GM10266 (cell line): ENCODE measurements around the gene PLRG1.

Experiments
- DNase-seq: peaks from one replicate; pipeline ENCODE4 v3.0.0; 2012; ENCODE audit errors: extremely low spot score
- CTCF ChIP-seq: IDR thresholded peaks from 2 replicates; pipeline ENCODE4 v1.5.1; 2012; ENCODE audit warnings: mild to moderate bottlenecking, low read depth; ENCODE audit not compliant: control insufficient read depth, insufficient read depth; ENCODE audit errors: missing control alignments

Gene PLRG1

GRCh38 chr4:154573190-154573870, 23.1 kb upstream of the PLRG1 start:
- DNase-seq, result no peak
- TF ChIP-seq CTCF, result no peak

GRCh38 chr4:154569584-154569983, 19.4 kb upstream of the PLRG1 start:
- TF ChIP-seq CTCF, result no peak
- DNase-seq, result no peak

- no peak for TF ChIP-seq CTCF
- no peak for DNase-seq
Observed at GRCh38 chr4:154569028-154569427, 18.8 kb upstream of the PLRG1 start.

GRCh38 chr4:154566639-154567204, 16.5 kb upstream of the PLRG1 start:
- DNase-seq, result no peak
- TF ChIP-seq CTCF, result no peak

- DNase-seq, result no peak
- no peak for TF ChIP-seq CTCF
Observed at GRCh38 chr4:154565704-154566103, 15.5 kb upstream of the PLRG1 start.

- no peak for TF ChIP-seq CTCF
- DNase-seq, result no peak
Observed at GRCh38 chr4:154564311-154564710, 14.1 kb upstream of the PLRG1 start.

- no peak for DNase-seq
Observed at GRCh38 chr4:154562697-154563254, 12.6 kb upstream of the PLRG1 start, which contains the start of gene FGB. FGB (plus strand) TSS chr4:154563011; CDS start chr4:154563019, 8 bp downstream.

More at GRCh38 chr4:154562697-154563254, 12.6 kb upstream of the PLRG1 start, which contains the start of gene FGB:
- no peak for TF ChIP-seq CTCF
